GM18507 (cell line): Measurements from ENCODE around the gene KCNG2.
"Not testable (repeated sequence)": the region's sequence is repeated elsewhere in the genome, so short reads cannot be mapped to it uniquely, and the experiment has no call there.

Experiments
- DNase-seq: peaks from one replicate; pipeline ENCODE4 v3.0.0; 2011; ENCODE audit warnings: low read depth; ENCODE audit not compliant: insufficient read length; ENCODE audit errors: extremely low spot score
- FAIRE-seq: peaks from 2 replicates; lab custom pipeline; 2011; peaks lifted over from hg19 to GRCh38; lab: Jason Lieb, UNC

The KCNG2 gene

DNA sequence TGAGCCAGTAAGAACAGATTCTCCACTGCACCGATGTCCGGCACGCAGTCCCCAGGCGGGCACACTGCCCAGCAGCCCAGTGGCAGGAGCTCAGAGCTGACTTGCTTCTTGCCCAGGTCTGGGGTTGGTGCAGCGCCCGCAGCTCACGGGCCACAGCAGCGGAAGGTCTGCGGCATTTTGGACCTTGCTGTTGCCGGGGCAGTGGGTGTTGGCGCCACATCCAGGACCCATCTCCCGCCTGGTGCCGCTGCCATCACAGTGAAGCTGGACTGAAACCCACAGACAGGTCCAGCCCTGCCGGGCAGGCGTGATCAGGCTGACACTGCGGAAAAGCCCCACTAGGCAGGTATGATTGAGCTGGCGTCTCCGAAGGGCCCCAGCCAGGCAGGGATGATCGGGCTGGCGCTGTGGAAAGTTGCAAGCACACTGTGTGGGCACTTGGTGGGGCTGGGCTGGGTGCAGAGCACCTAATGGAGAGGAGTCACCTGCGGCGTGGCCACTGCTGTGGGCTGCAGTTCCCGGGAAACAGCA lies 78.3 kb downstream of the KCNG2 start:
- FAIRE-seq (no peak), DNase-seq (no peak)

DNA sequence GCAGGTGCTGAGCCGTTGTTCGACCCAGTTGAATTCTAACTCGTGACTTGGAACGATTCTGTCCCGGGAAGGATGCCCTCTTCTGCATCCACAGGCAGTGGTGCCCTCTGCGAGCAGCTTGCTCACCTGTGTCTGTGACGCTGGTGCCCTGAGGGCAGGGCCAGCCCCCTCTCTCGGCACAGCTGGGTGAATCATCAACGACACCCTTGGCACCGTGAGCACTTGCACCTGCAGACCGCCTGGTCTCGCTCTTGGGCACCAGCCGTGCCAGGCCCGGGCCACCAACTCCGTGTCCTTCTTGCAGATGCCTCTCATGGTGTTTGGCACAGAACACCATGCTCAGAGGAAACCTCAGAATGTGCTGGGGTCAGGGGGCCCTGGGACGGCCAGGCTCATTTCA lies 78.8 kb downstream of the KCNG2 start:
- FAIRE-seq = no peak

DNA sequence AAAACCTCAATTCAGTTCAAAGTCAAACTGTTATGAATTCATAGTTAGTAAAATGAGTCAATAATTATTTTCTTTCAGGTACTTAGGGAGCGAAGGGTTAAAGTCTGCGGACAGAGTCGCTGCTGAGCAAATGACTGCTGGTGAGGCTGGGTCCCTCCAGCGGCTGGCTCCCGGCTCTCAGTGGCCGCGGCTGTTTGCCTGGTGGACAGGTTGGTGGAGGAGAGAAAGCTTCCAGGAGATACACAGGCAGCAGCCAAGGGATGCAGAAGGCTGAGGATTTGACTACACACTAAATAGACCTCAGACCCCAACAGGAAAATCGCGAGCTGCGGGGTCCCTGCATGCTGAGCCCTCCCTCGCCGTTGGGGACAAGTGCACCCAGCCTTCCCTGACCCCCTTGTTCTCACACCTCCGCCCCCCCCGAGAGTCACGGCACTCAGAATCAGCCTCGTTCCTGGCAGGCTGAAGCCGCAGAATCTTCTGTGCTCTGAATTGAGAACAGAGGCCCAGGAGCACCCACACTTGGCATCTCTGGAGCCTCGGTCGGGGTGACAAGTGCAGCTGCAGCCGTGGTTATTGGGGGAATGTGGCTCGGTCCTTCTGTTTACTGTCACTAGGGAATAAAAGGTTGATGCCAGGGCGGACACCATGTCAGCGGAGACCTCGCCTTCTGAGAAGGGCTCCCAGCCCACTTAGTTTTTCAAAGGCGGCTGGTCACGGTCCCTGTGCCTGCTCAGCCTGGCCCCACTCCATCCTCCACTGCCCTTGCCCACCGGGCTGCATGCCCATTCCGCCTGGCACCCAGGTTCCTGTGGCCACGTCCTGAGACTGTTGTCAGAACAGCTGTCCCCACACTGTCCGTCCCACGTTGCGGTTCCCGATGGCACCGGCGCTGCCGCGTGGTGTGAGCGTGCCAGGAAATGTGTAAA lies 79.7 kb downstream of the KCNG2 start:
- FAIRE-seq = no peak
- no peak for DNase-seq

More for the DNA sequence above, 78.8 kb downstream of the KCNG2 start:
- DNase-seq = no peak

DNA sequence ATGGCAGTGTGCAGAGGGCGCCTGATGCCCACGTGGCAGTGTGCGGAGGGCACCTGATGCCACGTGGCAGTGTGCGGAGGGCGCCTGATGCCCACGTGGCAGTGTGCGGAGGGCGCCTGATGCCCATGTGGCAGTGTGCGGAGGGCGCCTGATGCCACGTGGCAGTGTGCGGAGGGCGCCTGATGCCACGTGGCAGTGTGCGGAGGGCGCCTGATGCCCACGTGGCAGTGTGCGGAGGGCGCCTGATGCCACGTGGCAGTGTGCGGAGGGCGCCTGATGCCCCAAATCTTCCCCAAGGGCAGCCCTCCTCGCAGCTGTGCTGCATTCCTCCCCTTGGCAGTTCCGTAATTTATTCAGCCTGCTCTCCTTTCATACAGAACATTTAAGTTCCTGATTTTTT lies 80.5 kb downstream of the KCNG2 start:
- DNase-seq, FAIRE-seq: not testable (repeated sequence)

DNA sequence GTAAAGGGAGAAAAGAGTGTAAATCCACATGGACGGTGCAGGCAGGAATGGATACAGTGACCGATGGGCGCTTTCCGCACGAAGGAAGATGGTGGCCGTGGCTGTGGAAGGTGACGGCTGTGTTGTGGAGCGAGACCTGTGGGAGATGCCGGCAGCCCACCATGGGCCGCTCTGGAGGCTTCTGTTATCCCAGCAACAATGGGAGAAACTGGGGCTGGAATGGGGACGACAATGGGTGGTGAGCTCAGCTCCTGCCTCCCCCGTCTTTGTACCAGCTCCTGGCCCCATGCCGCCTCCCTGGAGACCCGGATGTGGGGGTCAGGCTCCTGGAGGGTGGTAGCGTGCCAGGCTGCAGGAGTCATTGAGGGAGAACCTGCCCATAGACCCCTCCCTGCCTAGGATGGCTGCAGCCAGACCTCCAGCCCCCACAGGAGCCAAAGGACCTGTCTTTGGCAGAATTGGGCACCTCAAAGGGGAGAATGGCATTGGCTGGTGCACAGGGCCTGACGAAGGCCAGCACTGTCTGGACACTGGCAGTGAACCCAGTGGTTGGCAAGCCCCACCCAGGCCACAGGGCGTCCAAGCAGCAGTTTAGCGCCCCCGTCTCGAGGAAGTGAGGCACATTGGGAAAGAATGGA lies 81.1 kb downstream of the KCNG2 start:
- FAIRE-seq = no peak
- no peak for DNase-seq

DNA sequence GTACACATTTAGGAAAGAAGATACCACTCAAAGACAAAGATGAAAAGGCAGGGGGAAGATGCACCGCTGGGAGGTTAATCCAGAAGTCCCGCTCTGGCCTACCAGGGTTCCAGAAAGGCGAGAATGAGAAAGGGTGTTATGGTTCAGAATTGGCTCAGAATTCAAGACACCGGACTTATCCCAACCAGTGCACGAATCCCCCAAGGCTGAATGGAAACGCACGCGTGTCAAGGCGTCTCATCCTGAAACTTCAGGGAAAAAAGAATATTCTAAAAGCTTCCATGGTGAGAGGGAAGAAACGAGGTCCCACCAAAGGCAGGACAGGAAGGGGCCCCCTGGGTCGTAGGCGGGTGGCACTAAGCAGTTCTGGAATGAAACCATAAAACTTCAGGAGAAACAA lies 81.8 kb downstream of the KCNG2 start:
- FAIRE-seq (no peak), DNase-seq (no peak)

DNA sequence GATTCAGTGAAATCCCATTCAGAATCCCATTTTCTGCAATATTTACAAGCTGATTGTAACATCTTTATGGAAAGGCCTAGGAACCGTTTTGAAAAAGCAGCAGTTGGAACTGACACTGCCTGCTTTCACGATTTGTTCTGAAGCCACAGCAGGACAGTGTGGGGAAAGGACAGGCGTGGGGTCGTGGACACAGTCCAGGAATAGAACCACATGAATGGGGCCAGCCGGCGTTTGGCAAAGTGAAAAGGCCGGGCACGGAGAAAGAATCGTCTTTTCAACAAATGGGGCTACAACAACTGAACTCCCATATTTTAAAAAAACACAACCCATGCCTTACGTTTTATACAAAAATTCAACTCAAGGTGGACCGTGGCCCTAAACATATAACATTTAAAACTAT lies 84.0 kb downstream of the KCNG2 start:
- DNase-seq (no peak), FAIRE-seq (no peak)

DNA sequence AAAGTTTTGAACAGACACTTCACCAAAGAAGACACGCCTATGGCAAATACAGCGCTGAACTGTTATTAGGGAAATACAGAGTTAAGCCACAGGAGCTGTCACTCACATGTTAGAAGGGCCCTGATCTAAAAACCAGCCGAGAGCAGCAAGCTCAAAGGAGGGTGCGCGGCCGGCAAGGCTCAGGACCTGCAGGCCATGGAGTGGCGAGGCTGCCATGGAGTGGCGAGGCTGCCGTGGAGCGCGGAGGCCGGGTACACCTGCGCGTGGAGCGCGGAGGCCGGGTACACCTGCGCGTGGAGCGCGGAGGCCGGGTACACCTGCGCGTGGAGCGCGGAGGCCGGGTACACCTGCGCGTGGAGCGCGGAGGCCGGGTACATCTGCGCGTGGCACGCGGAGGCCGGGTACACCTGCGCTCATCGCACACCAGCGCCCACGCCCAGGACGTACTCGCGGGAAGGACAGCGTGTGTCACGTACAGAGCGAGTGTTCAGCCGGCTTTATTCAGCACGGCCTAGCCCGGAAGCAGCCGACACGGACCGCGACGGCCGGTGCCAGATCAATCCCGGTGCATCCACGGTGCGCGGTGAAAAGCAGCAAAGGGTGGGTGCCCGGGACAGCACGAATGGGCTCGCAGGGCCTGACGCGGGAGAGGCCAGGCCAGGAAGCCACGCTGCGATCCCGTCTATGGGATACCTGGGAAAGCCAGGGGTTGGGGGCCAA lies 84.9 kb downstream of the KCNG2 start:
- FAIRE-seq = no peak
- no peak for DNase-seq

DNA sequence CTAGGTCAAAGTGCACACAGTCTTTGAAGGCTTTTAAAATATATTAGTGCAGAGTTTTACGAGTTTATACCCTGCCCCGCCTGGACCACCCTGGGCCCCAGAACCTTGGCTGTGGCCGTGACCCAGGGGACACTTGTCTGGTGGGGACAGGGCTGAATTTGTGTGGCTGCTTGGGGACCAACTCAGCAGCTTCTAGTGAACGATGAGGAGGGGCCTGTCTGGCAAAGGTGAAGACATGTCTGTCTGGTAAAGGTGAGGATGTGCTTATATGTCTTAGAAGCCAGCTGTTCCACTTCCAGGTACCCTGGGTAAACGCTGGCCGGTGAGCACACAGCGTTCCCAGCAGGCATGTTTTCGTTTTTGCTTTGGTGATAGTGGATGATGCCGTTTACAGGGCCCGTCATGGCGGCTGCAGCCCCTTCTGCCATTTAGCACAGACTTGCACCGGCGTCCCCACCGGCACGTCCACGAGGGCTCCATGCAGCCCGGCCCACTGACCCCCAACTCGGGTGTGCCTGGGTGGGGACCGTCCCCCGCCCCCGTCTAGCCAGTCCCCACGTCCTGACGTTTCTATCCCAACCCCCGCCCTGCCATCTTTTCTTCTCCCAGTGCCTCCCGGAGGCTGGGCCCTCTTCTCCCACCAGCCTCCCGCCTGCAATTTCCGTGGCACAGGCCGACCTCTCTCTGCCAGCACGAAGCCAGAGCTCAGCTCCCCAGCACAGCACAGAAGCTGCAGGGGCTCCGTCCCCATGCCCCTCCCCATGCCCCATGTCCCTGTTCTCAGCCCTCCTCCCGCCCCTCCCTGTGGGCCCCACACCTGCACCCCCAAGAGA lies 85.9 kb downstream of the KCNG2 start:
- FAIRE-seq (no peak), DNase-seq (no peak)

DNA sequence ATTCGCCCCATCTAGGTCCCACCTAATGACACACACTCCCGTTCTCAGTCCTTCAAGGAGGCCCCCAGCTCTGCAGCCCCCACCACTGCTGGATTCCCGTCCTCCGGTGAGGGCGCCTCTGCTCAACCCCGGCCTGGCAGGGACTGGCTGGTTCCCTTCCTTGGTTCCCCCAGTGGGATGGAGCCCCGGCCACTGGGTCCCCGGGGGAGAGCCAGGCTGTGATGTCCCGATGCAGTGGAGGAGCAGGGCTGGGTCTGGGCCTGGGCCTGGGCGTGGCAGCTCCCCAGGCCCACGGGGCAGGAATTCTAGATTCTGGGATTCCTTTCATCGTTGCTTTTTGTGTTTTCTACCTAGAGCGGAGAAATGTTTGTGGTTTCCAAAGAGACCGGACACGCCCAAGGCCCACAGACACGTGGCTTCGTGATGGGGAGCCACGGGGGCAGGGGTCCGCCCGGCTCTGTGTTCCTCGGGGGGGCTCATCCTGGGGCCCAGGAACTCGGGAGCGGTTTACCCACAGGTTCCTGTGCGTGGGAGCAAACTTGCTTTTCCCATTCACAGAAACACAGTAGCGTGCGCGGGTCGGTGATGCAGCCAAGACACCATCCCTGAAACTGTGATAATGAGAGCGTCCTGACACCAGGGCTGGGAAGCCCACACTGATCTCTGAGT lies 86.7 kb downstream of the KCNG2 start:
- DNase-seq (no peak), FAIRE-seq (no peak)

DNA sequence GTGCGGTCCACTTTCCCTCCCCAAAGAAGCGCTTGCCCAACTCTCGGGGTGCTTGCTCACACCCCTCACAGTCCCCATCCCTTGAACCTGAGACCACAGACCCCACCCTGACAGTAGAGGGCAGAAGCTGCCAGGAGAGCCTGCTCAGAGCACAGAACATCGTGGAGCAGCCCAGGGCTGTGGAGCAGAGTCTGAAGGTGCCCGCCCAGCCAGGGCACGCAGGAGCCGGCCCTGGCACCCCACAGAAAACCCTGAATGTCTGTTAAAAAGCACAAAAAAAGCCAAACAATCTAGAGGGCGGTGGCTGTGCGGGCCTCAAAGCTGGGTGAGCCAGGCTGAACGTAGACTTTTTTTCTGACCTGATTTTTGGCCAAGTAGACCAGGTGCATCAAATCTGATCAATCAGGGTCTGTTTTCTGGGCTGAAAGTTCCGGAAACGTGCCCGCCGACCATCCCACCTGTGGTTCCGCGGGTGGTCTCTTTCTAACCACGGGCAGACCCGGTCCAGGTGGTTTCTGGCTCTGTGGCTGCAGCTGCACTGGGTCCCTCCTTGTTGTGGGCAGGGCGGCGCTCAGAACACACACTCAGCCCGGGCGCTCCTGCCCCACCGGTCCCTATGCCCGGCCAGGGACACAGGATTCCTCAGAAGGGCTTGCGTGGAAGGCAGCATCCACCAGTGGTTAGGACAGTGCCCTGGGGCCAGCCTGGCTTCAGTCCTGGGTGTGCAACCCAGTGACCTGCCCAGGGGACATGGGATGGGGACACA lies 87.4 kb downstream of the KCNG2 start:
- DNase-seq (no peak), FAIRE-seq (no peak)

DNA sequence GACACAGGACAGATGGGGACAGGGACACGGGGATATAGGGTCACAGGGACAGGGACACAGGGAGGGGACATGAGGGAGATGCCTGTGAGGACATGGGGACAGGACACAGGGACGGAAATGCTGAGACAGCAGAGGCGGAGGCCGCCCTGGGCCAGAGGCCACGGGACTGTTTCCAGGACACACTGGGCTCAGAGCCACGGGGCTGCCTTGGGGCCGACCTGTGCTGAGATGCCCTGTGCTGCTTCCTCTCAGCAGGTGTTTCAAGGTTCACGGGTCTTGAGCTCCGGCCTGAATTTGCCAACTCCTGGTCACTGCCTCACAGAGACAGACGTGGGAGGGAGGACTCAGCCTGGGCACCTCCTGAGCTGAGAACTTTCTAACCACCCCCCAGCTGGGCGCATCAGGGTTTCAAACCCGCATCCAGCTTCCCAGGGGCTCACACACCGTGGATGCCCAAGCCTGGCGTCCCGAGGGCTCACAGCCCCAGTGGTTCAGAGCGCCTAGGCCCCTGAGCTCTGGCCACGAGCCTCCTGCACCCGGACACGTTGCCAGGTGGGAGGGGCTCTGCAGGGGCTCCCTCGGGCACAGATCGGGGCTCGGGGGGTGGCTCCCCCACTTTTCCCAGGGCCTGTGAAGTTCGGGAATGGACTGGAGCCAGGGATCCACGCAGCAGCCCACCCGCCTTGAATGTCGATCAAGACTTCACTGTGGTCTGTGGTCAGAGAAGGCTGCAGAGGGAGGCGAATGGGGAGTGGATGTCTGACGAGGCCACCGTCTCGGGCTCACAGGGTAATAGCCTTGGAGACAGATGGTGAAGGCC lies 89.7 kb downstream of the KCNG2 start:
- FAIRE-seq = no peak
- no peak for DNase-seq

DNA sequence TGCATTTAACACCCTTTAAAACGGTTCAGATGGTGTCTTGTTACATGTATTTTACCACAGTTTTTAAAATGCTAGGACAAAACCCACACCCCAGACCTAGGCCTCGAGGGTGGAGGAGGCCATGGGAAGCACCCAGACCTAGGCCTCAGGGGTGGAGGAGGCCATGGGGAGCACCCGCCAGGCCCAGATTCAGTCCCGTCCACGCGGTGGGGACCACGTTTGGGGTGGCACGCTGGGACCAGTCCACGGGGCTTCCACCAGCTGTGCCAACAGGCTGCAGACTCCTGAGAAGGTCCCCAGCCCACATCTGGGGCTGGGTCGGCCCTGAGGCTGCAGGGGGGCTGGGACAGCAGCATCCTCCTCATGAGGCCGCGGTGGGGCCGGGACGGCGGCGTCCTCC lies 90.3 kb downstream of the KCNG2 start:
- FAIRE-seq (no peak), DNase-seq (no peak)

DNA sequence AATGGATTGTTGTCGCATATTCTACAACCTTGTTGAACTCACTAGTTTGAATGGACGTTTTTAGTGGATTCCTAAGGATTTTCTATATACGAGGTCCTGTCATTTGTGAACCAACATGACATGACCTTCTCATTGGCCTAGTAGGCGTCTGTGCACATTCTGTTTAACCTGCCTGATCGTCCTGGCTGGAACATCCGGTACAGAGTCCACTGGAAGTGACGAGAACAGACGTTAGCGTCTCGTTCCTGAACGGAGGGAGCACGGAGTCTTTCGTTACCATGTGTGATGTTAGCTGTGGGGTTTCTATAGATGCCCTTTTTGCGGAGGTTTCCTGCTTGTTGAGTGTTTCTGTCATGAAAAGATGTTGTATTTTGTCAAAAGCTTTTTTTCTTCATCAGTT lies 91.8 kb downstream of the KCNG2 start:
- FAIRE-seq = no peak

DNA sequence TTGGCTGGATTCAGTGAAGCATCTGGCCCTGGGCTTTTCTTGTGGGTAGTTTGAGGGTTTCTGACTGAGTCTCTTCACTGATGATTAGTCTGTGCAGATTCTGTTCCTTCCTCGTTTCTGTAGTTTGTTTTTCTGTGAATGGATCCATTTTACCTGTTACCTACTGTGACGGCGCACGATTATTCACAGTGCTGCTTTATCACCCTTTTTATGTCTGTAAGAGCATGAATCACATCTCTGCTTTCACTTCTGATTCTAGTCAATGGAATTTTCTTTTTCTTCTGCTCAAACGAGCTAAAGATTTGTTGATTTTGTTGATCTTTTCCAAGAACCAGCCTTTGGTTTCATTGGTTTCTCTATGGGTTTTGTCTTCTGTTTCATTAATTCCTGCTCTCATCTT lies 92.9 kb downstream of the KCNG2 start:
- FAIRE-seq (no peak), DNase-seq (no peak)

More for the DNA sequence above, 91.8 kb downstream of the KCNG2 start:
- no peak for DNase-seq

DNA sequence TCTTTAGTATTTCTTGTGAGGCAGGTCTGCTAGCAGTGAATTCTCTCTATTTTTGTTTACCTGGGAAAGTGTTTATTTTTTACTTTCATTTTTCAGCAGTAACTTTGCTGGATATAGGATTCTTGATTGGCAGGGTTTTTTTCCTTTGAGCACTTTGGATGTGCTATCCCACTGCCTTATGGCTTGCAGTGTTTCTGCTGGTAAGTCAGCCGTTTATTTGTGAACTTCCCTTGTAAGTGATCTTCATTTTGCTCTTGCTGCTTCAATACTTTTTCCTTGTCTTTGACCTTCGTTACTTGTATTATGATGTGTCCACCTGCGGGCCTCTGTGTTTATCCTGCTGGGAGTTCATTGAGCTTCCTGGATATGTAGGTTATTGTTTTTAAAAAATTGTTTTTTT lies 99.0 kb downstream of the KCNG2 start:
- FAIRE-seq (no peak), DNase-seq (no peak)

DNA sequence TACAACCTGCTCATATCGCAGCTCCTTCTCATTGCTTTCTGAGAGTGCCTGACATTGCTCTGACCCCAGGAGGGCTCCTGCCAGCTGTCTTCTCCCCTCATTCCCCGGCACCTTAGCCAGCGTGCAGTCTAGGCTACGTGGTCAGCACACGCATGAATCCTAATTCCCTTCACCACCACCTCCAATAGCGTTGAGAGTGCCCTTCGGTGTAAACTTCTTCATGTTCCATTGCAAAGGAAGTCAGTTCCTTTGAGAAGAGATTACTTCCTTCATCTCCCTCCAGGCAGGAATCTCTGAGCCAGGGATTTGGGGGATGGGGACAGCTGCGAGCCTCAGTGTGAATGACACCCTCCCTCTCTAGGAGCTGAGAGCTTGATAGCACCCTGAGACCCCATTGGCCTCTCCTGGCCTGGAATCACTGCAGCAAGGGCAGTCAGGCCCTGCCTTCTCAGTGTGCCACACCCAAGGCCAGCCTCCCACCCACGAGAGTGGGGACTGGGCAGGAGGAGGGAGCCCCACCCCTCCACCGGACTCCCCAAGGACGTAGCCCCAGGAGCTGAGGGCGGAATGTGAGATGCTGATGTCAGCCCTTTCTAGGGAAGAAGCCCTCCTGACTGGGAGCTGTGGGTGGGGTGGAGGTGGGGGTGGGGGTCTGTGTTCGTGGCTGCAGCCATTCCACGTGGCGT lies 100.3 kb downstream of the KCNG2 start:
- no peak for DNase-seq
- no peak for FAIRE-seq
